GM18498 (cell line): ENCODE results near the gene GRID2.

Experiments
- ATAC-seq: cut with Tn5 transposase; IDR thresholded peaks from one replicate; pipeline ENCODE4 v1.9.1; 2021; ENCODE audit warnings: mild to moderate bottlenecking, moderate library complexity; ENCODE audit not compliant: unreplicated experiment

The GRID2 gene

GRCh38 chr4:93178279-93178678 lies 874.5 kb downstream of the GRID2 start:
- no peak for ATAC-seq

- no peak for ATAC-seq
These were observed 875.3 kb downstream of the GRID2 start for GRCh38 chr4:93179044-93179443.

- no peak for ATAC-seq
These were observed 879.0 kb downstream of the GRID2 start for GRCh38 chr4:93182722-93183121.

DNA sequence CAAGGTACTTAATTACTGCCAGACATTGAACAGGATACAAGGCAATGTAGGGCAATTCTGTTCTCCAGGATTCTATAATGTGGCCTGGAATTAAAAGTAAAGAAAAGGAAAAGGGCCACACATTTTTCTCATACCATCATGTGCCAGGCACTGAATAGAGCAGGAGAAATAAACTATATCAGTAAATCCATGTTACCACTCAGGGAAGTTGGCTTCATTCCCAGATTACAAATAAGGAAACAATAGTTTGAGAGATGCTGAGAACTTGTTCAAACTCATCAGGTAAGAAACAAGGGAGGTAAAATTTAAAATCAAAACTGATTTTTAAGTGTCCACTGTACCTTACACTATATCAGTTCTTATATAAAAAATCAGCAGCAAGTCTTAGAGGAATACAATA lies 879.8 kb downstream of the GRID2 start:
- no peak for ATAC-seq

GRCh38 chr4:93184053-93184452 lies 880.3 kb downstream of the GRID2 start:
- no peak for ATAC-seq

- ATAC-seq, result no peak
These were observed 883.1 kb downstream of the GRID2 start for GRCh38 chr4:93186846-93187245.

DNA sequence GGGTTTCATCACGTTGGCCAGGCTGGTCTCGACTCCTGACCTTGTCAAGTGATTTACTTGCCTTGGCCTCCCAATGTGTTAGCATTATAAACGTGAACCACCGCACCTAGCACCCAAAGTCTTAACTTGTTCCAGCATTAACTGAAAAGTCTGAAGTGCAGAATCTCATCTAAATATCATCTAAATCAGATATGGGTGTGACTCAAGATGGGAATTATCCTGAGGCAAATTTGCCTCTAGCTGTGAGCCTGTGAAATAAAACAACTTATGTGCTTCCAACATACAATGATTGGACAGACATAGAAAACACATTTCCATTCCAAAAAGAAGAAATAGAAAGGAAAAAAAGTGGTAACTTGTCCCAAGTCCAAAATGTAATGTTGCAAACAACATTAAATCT lies 883.7 kb downstream of the GRID2 start:
- ATAC-seq, result no peak

DNA sequence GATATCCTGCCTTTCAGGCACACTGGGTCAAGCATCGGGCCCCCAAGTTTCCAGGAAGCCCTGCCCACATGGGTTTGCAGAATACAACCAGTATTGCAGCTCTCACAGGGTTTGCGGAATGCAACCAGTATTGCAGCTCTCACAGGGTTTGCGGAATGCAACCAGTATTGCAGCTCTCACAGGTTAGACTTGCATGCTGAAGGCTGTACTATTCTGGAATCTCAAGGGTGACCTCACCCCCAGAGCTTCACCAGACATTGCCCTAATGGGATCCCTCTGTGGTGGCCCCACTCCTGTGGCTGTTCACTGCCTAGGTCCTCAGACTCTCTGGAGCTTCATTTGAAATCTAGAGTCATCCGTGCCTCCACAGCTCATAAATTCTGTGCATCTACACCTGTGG lies 884.1 kb downstream of the GRID2 start:
- no peak for ATAC-seq

GRCh38 chr4:93199492-93199891 lies 895.7 kb downstream of the GRID2 start:
- ATAC-seq, result no peak

GRCh38 chr4:93201471-93202096 lies 897.8 kb downstream of the GRID2 start:
- ATAC-seq, result no peak

- ATAC-seq, result no peak
These were observed 899.9 kb downstream of the GRID2 start for GRCh38 chr4:93203708-93204107.

DNA sequence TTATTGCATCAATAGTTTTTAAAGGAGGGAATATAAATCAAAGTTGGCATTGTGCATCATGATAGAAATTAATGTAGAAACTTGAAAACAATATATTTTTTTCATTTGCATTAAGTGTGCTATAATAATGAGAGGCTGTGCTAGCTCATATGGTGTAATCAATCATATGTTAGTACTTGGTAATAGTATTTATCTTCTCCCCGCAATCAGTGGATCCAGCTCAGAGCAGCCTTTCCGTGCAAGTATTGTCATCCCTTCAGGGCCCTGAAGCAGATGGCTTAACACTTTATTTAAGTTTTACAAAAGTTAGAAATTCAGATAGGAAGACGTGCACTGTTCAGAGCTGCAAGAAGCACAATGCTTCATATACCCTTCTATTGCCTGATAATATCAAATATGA lies 908.5 kb downstream of the GRID2 start:
- no peak for ATAC-seq

DNA sequence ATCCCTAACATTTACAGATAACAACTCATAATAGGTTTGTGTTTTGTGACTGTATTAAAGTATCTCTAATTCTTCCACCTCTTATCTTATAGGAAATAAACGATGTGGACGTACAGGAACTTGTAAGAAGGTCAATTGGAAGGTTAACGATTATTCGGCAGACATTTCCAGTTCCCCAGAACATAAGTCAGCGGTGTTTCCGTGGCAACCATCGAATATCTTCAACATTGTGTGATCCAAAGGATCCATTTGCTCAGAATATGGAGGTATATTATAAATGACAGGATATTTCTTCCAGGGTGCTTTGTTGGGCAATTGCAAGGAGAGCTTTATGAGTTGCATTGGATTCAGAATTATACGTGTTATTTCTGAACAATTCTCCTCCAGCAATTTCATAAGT lies 912.9 kb downstream of the GRID2 start:
- ATAC-seq, result no peak

GRCh38 chr4:93217431-93217830 lies 913.7 kb downstream of the GRID2 start:
- ATAC-seq, result no peak

DNA sequence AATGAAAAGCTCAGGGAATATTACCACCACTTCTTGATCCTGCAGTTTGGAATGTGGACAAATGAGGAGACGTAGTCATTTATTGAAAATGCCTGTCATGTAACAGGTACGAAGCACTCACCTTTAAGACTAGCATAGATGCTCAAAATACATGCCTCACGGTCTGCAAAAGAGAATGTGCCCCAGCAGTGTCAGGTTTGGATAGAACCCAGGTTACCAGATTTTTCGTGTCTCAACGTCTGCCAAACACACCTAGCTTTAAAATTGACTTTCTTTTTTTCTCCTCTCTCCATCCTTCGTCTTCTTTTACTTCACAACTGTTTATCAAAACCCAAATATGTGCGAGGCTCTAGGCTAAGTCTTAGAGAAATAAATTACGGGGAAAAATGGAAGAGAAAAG lies 918.0 kb downstream of the GRID2 start:
- ATAC-seq, result no peak

DNA sequence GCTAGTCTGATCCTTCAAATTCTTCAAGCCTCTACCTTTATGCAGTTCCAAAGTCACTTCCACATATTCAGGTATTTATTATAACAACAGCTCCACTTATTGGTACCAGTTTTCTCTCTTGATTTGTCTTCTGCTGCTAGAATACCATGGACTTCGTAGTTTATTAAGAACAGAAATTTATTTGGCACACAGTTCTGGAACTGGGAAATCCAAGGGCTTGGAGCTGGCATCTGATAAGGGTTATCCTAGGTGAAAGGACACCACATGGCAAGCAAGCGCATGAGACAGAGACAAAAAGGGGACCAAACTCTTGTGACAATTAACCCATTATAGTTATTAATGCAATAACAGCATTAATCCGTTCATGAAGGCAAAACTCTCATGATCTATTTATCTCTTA lies 924.3 kb downstream of the GRID2 start:
- ATAC-seq, result no peak

GRCh38 chr4:93232883-93233282 lies 929.1 kb downstream of the GRID2 start:
- ATAC-seq, result no peak

- ATAC-seq, result no peak
These were observed 933.8 kb downstream of the GRID2 start for GRCh38 chr4:93237521-93237920.

DNA sequence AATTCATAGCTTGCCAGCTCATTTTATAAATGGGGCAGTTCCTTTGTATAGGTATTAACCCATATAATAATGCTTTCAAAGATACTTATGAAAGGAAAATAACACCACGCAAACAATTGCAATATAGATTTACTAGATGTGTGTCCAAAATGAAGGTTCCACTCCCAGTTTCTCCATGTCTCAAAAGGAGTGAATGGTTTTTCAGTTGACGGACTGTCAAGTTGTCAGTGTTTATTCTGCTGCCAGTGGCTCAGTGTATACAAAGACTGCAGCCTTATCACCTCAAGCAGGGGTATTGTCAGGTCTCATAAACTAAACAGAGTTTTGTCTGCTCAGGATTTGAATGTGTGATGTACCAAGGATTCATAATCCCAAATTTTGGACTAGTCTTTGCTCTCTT lies 939.5 kb downstream of the GRID2 start:
- ATAC-seq, result no peak

GRCh38 chr4:93261207-93261606 lies 957.4 kb downstream of the GRID2 start:
- no peak for ATAC-seq

GRCh38 chr4:93263166-93263565 lies 959.4 kb downstream of the GRID2 start:
- no peak for ATAC-seq

- ATAC-seq, result no peak
These were observed 964.0 kb downstream of the GRID2 start for GRCh38 chr4:93267747-93268146.

GRCh38 chr4:93285346-93285745 lies 981.6 kb downstream of the GRID2 start:
- no peak for ATAC-seq
